HepG2 (cell line): Measurements from ENCODE around the gene FAM83G. TPM values are rescaled to one million over a fixed set of nuclear protein-coding genes. Genes with fewer than 3 reads are reported as not detected.

Experiments
- CHD4 ChIP-seq: fragments of 200-600 bp; sonication (generic); IDR thresholded peaks from 2 replicates; pipeline ENCODE4 v1.7.0; 2017; ENCODE audit warnings: mild to moderate bottlenecking, low read length, borderline replicate concordance
- HDAC6 ChIP-seq: fragments of 200-600 bp; sonication (generic); IDR thresholded peaks from 2 replicates; pipeline ENCODE4 v1.7.0; 2017; ENCODE audit warnings: mild to moderate bottlenecking, antibody characterized with exemption, low read length, low read depth
- TBL1XR1 ChIP-seq: fragments of 150-350 bp; IDR thresholded peaks from 2 replicates; pipeline ENCODE4 v1.6.1; 2014; ENCODE audit warnings: borderline replicate concordance, low read length; ENCODE audit not compliant: partially characterized antibody
- THAP11 ChIP-seq: IDR thresholded peaks from 2 replicates; pipeline ENCODE4 v1.6.1; 2016; ENCODE audit warnings: missing biosample characterization, missing genetic modification reagents
- ZNF557 ChIP-seq: sonication (generic); formaldehyde crosslinking; IDR thresholded peaks from 2 replicates; pipeline ENCODE4 v1.4.0; 2020; ENCODE audit warnings: missing genetic modification reagents
- ZNF570 ChIP-seq: sonication (generic); formaldehyde crosslinking; IDR thresholded peaks from 2 replicates; pipeline ENCODE4 v1.4.0; 2020; ENCODE audit warnings: mild to moderate bottlenecking, missing genetic modification reagents, borderline replicate concordance
- ZNF841 ChIP-seq: sonication (generic); formaldehyde crosslinking; IDR thresholded peaks from 2 replicates; pipeline ENCODE4 v1.8.1; 2023; ENCODE audit warnings: missing genetic modification reagents, borderline replicate concordance
- polyA plus RNA-seq, 8 experiments: library from polyadenylated mRNA; depleted of rRNA in 3 of 8; stranded (reverse) in 7 of 8; unstranded in 1 of 8; fragments of >200 nt; fragmentation: Illumina TruSeq in 4 of 8; extraction: Trizol in 4 of 8; gene quantifications; 2 replicates each; pipeline versions ENCODE4 v1.2.1 to v1.2.3, GENCODE V29; 2011 to 2016; ENCODE audit warnings: low read depth in 4 of 8, missing spikeins in 1 of 8, mixed read lengths in 1 of 8; ENCODE audit not compliant: insufficient read depth in 1 of 8
- total RNA-seq, 5 experiments: library from RNA; depleted of rRNA; stranded (reverse); fragments of >200 nt; fragmentation: Illumina TruSeq; extraction: Trizol; gene quantifications; 2 replicates each; pipeline ENCODE4 v1.2.3, GENCODE V29; 2016; ENCODE audit warnings: low read depth in 1 of 5
- TF ChIP-seq, protein P1 (sequence below): sonication (generic); formaldehyde crosslinking; IDR thresholded peaks from 2 replicates; pipeline ENCODE4 v1.5.1; 2020; ENCODE audit warnings: mild to moderate bottlenecking, missing genetic modification reagents, borderline replicate concordance
- TF ChIP-seq, protein P2 (sequence below): sonication (generic); formaldehyde crosslinking; IDR thresholded peaks from 2 replicates; pipeline ENCODE4 v1.8.0; 2022; ENCODE audit warnings: missing genetic modification reagents, mild to moderate bottlenecking, moderate library complexity, borderline replicate concordance
- TF ChIP-seq, protein P3 (sequence below): sonication (generic); formaldehyde crosslinking; IDR thresholded peaks from 2 replicates; pipeline ENCODE4 v1.4.0; 2020; ENCODE audit warnings: missing genetic modification reagents, borderline replicate concordance
- TF ChIP-seq, protein P4 (sequence below): sonication (generic); formaldehyde crosslinking; conservative IDR thresholded peaks from 2 replicates; pipeline ENCODE4 v1.4.0; 2020; ENCODE audit warnings: missing genetic modification reagents

Gene FAM83G
- total and polyA plus RNA-seq, 2 of the 13 experiments (the other 11 are each of a cell fraction or from before 2014, with no cell fraction given): 13.7 to 18.6 TPM

DNA sequence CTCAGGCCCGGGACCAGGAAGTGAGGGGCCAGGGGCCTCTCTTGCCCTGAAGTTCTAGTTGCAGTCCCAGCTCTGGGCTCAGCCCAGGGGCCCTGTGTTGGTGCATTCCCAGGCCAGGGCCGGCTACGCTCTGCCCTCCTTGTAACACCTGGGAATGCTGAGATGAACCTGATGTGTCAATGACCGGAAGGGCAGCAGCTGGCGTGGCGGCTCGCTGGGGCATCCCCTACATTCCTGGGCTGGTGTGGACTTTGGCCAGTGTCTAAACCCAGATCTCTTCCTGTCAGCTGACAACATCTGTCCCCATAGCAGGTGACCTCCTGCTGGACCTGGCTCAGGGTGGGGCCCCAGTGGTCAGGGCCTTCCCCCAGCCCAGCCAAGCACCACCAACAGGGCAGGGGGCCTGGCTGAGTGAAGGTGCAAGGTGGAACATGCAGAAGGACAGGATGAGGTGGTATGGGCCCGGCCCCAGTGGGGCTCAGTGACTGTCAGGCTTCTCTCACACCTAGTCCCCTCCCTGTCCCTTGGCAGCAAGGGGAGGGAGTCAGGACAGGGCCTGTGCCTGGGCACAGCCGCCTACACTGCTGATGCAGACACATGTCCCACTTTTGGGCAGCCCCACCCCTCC is 15.9 kb downstream of the FAM83G start (continued):
- TF ChIP-seq TBL1XR1: peak; percentile 91
- TF ChIP-seq, protein P1, sequence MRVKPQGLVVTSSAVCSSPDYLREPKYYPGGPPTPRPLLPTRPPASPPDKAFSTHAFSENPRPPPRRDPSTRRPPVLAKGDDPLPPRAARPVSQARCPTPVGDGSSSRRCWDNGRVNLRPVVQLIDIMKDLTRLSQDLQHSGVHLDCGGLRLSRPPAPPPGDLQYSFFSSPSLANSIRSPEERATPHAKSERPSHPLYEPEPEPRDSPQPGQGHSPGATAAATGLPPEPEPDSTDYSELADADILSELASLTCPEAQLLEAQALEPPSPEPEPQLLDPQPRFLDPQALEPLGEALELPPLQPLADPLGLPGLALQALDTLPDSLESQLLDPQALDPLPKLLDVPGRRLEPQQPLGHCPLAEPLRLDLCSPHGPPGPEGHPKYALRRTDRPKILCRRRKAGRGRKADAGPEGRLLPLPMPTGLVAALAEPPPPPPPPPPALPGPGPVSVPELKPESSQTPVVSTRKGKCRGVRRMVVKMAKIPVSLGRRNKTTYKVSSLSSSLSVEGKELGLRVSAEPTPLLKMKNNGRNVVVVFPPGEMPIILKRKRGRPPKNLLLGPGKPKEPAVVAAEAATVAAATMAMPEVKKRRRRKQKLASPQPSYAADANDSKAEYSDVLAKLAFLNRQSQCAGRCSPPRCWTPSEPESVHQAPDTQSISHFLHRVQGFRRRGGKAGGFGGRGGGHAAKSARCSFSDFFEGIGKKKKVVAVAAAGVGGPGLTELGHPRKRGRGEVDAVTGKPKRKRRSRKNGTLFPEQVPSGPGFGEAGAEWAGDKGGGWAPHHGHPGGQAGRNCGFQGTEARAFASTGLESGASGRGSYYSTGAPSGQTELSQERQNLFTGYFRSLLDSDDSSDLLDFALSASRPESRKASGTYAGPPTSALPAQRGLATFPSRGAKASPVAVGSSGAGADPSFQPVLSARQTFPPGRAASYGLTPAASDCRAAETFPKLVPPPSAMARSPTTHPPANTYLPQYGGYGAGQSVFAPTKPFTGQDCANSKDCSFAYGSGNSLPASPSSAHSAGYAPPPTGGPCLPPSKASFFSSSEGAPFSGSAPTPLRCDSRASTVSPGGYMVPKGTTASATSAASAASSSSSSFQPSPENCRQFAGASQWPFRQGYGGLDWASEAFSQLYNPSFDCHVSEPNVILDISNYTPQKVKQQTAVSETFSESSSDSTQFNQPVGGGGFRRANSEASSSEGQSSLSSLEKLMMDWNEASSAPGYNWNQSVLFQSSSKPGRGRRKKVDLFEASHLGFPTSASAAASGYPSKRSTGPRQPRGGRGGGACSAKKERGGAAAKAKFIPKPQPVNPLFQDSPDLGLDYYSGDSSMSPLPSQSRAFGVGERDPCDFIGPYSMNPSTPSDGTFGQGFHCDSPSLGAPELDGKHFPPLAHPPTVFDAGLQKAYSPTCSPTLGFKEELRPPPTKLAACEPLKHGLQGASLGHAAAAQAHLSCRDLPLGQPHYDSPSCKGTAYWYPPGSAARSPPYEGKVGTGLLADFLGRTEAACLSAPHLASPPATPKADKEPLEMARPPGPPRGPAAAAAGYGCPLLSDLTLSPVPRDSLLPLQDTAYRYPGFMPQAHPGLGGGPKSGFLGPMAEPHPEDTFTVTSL (CRISPR knock-in tag): 0 out of 2 replicates have a peak, but pooled peaks have one; percentile 40
- TF ChIP-seq HDAC6: no peak
- TF ChIP-seq ZNF570: no peak
- TF ChIP-seq, protein P2, sequence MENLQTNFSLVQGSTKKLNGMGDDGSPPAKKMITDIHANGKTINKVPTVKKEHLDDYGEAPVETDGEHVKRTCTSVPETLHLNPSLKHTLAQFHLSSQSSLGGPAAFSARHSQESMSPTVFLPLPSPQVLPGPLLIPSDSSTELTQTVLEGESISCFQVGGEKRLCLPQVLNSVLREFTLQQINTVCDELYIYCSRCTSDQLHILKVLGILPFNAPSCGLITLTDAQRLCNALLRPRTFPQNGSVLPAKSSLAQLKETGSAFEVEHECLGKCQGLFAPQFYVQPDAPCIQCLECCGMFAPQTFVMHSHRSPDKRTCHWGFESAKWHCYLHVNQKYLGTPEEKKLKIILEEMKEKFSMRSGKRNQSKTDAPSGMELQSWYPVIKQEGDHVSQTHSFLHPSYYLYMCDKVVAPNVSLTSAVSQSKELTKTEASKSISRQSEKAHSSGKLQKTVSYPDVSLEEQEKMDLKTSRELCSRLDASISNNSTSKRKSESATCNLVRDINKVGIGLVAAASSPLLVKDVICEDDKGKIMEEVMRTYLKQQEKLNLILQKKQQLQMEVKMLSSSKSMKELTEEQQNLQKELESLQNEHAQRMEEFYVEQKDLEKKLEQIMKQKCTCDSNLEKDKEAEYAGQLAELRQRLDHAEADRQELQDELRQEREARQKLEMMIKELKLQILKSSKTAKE: peak; percentile 98
- TF ChIP-seq, protein P3, sequence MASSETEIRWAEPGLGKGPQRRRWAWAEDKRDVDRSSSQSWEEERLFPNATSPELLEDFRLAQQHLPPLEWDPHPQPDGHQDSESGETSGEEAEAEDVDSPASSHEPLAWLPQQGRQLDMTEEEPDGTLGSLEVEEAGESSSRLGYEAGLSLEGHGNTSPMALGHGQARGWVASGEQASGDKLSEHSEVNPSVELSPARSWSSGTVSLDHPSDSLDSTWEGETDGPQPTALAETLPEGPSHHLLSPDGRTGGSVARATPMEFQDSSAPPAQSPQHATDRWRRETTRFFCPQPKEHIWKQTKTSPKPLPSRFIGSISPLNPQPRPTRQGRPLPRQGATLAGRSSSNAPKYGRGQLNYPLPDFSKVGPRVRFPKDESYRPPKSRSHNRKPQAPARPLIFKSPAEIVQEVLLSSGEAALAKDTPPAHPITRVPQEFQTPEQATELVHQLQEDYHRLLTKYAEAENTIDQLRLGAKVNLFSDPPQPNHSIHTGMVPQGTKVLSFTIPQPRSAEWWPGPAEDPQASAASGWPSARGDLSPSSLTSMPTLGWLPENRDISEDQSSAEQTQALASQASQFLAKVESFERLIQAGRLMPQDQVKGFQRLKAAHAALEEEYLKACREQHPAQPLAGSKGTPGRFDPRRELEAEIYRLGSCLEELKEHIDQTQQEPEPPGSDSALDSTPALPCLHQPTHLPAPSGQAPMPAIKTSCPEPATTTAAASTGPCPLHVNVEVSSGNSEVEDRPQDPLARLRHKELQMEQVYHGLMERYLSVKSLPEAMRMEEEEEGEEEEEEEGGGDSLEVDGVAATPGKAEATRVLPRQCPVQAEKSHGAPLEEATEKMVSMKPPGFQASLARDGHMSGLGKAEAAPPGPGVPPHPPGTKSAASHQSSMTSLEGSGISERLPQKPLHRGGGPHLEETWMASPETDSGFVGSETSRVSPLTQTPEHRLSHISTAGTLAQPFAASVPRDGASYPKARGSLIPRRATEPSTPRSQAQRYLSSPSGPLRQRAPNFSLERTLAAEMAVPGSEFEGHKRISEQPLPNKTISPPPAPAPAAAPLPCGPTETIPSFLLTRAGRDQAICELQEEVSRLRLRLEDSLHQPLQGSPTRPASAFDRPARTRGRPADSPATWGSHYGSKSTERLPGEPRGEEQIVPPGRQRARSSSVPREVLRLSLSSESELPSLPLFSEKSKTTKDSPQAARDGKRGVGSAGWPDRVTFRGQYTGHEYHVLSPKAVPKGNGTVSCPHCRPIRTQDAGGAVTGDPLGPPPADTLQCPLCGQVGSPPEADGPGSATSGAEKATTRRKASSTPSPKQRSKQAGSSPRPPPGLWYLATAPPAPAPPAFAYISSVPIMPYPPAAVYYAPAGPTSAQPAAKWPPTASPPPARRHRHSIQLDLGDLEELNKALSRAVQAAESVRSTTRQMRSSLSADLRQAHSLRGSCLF (CRISPR knock-in tag): no peak
- TF ChIP-seq, protein P4, sequence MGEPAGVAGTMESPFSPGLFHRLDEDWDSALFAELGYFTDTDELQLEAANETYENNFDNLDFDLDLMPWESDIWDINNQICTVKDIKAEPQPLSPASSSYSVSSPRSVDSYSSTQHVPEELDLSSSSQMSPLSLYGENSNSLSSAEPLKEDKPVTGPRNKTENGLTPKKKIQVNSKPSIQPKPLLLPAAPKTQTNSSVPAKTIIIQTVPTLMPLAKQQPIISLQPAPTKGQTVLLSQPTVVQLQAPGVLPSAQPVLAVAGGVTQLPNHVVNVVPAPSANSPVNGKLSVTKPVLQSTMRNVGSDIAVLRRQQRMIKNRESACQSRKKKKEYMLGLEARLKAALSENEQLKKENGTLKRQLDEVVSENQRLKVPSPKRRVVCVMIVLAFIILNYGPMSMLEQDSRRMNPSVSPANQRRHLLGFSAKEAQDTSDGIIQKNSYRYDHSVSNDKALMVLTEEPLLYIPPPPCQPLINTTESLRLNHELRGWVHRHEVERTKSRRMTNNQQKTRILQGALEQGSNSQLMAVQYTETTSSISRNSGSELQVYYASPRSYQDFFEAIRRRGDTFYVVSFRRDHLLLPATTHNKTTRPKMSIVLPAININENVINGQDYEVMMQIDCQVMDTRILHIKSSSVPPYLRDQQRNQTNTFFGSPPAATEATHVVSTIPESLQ (CRISPR knock-in tag): 0 out of 2 replicates have a peak, but pooled peaks have one; percentile 58
- peak; percentile 82 for TF ChIP-seq THAP11
- no peak for TF ChIP-seq ZNF557 (CRISPR knock-in tag)
- TF ChIP-seq ZNF841 (CRISPR knock-in tag): no peak
- TF ChIP-seq CHD4: no peak
